ENCODE measurements around the gene CDK5RAP2. TPM values are rescaled to one million over a fixed set of nuclear protein-coding genes. Genes with fewer than 3 reads are reported as not detected.

Gene CDK5RAP2
- total RNA-seq, 1 experiment from 2014 or later, result 48.4 TPM

DNA sequence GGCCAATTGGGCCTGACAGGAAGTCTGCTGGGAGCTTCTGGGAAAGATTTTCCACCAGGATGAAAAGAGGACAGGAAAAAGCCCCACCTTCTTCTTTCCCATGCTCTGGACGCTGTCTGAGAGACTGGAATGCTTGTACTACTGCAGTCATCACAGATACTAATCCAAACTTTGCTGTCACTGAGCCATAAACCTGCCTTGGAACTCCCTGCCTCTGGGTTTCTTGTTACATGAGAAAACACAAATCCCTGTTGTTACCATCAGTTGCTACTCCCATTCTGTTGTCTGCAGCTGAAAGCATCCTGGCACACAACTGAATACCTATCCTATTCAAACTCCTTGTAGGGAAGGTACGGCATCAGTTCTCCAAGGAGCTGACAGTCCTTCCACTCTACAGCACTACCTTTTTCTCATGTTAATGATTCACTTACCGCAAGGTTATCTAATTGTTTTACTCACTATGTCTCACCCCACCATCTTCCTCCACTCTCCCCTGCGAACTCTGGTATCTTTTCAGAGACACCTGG is 167.5 kb downstream of the CDK5RAP2 start:
- H3K79me2 ChIP-seq (ENCODE audit: low read length), result no peaks in the 10 kb centered on the region; the same call in 1 of the 2 replicates
- no peak for DNase-seq
- H2AFZ ChIP-seq (ENCODE audit: low read length), result no peak overlapping the region
- no peak overlapping the region for H3K27ac ChIP-seq (ENCODE audit: low read length)
- no peak overlapping the region for H3K9ac ChIP-seq (ENCODE audit: low read length)
- no peak overlapping the region for H3K4me2 ChIP-seq (ENCODE audit: low read depth, low read length, poor library complexity, severe bottlenecking)
- no peaks in the 10 kb centered on the region for H3K4me1 ChIP-seq (ENCODE audit: low read length)
- no peaks in the 10 kb centered on the region for H3K9me3 ChIP-seq (ENCODE audit: low read length)
- no peaks in the 10 kb centered on the region for H3K27me3 ChIP-seq (ENCODE audit: low read length)
- H3K9me2 ChIP-seq (replicated peaks; ENCODE audit: insufficient read depth, low read length), result no peaks in the 10 kb centered on the region
- no peak overlapping the region for H3K4me3 ChIP-seq (ENCODE audit: low read length)
- H3K36me3 ChIP-seq (ENCODE audit: insufficient read depth, low read length), result peaks cover 8% of the 10 kb centered on the region; the same call in 1 of the 2 replicates
- no peaks in the 10 kb centered on the region for H4K20me1 ChIP-seq (ENCODE audit: insufficient read depth, low read depth, low read length)

GRCh38 chr9:120411862-120412424 is 168.0 kb downstream of the CDK5RAP2 start:
- Histone ChIP-seq H4K20me1 (ENCODE audit: insufficient read depth, low read depth, low read length) (no peaks in the 10 kb centered on the region), H3K36me3 (ENCODE audit: insufficient read depth, low read length) (peaks cover 8% of the 10 kb centered on the region; the same call in 1 of the 2 replicates), H3K9me2 (replicated peaks; ENCODE audit: insufficient read depth, low read length) (no peaks in the 10 kb centered on the region), H2AFZ (ENCODE audit: low read length) (no peak overlapping the region), H3K9me3 (ENCODE audit: low read length) (no peaks in the 10 kb centered on the region), H3K4me2 (ENCODE audit: low read depth, low read length, poor library complexity, severe bottlenecking) (no peak overlapping the region), H3K27me3 (ENCODE audit: low read length) (no peaks in the 10 kb centered on the region), H3K4me1 (ENCODE audit: low read length) (no peaks in the 10 kb centered on the region), H3K9ac (ENCODE audit: low read length) (no peak overlapping the region), H3K27ac (ENCODE audit: low read length) (no peak overlapping the region), H3K4me3 (ENCODE audit: low read length) (no peak overlapping the region), H3K79me2 (ENCODE audit: low read length) (no peaks in the 10 kb centered on the region; the same call in 1 of the 2 replicates)
- DNase-seq, result no peak

- H3K9me2 ChIP-seq (replicated peaks; ENCODE audit: insufficient read depth, low read length), result no peaks in the 10 kb centered on the region
- H3K27me3 ChIP-seq (ENCODE audit: low read length), result no peaks in the 10 kb centered on the region
- no peak for DNase-seq
- H3K4me1 ChIP-seq (ENCODE audit: low read length), result no peaks in the 10 kb centered on the region
- H3K9me3 ChIP-seq (ENCODE audit: low read length), result no peaks in the 10 kb centered on the region
- no peak overlapping the region for H2AFZ ChIP-seq (ENCODE audit: low read length)
- H3K36me3 ChIP-seq (ENCODE audit: insufficient read depth, low read length), result peaks cover 8% of the 10 kb centered on the region; the same call in 1 of the 2 replicates
- H3K27ac ChIP-seq (ENCODE audit: low read length), result no peak overlapping the region
- no peak overlapping the region for H3K4me2 ChIP-seq (ENCODE audit: low read depth, low read length, poor library complexity, severe bottlenecking)
- no peaks in the 10 kb centered on the region; the same call in 1 of the 2 replicates for H3K79me2 ChIP-seq (ENCODE audit: low read length)
- H4K20me1 ChIP-seq (ENCODE audit: insufficient read depth, low read depth, low read length), result no peaks in the 10 kb centered on the region
- H3K4me3 ChIP-seq (ENCODE audit: low read length), result no peak overlapping the region
- H3K9ac ChIP-seq (ENCODE audit: low read length), result no peak overlapping the region
These were observed 169.0 kb downstream of the CDK5RAP2 start for GRCh38 chr9:120410925-120411501.

DNA sequence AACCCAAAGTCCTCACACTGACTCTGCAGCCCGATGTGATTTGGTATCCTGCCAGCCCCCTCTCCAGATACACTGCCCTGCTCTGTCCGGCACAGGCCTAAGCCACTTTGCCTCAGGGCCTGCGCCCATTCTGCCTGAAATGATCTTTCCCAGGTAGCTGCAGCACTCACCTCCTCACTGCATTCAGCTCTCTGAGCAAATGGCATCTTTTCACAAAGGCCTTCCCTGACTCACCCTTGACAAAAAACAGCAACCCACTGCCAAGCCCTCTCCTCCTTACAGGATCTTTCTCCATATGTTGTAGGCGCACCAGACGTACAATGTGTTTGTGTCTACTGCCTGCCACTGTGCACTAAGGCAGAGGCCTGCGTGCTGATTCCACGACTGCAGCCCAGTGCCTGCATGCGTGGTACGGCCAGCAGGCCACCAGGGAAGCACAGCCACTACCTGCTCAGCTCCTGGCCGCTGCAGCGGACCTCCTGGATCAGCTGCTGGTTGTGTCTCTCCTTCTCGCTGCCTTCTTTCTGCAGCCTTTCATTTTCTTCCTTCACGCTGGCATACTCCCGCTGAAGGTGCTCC is 171.2 kb downstream of the CDK5RAP2 start:
- no peak overlapping the region for H2AFZ ChIP-seq (ENCODE audit: low read length)
- no peaks in the 10 kb centered on the region for H3K9me3 ChIP-seq (ENCODE audit: low read length)
- H3K4me2 ChIP-seq (ENCODE audit: low read depth, low read length, poor library complexity, severe bottlenecking), result no peak overlapping the region
- DNase-seq, result no peak
- no peaks in the 10 kb centered on the region; the same call in 1 of the 2 replicates for H3K79me2 ChIP-seq (ENCODE audit: low read length)
- H3K36me3 ChIP-seq (ENCODE audit: insufficient read depth, low read length), result peaks cover 8% of the 10 kb centered on the region; the same call in 1 of the 2 replicates
- H3K27me3 ChIP-seq (ENCODE audit: low read length), result no peaks in the 10 kb centered on the region
- H3K9me2 ChIP-seq (replicated peaks; ENCODE audit: insufficient read depth, low read length), result no peaks in the 10 kb centered on the region
- H3K9ac ChIP-seq (ENCODE audit: low read length), result no peak overlapping the region
- no peaks in the 10 kb centered on the region for H4K20me1 ChIP-seq (ENCODE audit: insufficient read depth, low read depth, low read length)
- no peak overlapping the region for H3K27ac ChIP-seq (ENCODE audit: low read length)
- H3K4me3 ChIP-seq (ENCODE audit: low read length), result no peak overlapping the region
- H3K4me1 ChIP-seq (ENCODE audit: low read length), result no peaks in the 10 kb centered on the region

DNA sequence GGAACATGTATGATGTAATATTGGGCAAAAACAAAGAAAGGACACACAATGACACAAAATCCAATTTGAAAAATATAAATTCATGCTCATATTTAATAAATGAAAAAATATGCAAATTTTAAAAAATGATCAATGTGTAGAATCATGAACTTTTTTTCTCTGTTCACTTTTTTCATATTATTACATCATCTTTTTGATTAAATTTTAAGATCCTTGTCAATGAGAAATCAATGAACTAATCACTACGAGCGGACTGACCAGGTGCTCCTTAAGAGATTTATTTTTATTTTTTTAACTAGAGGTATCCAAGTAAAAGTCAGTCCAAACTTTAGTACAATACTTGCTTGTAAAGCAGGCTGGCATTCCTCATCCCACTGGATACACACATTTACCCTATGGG is 174.1 kb downstream of the CDK5RAP2 start:
- H3K4me2 ChIP-seq (ENCODE audit: low read depth, low read length, poor library complexity, severe bottlenecking), result no peak overlapping the region
- DNase-seq, result no peak
- no peaks in the 10 kb centered on the region for H3K9me2 ChIP-seq (replicated peaks; ENCODE audit: insufficient read depth, low read length)
- H3K36me3 ChIP-seq (ENCODE audit: insufficient read depth, low read length), result peaks cover 4% of the 10 kb centered on the region; the same call in 1 of the 2 replicates
- no peaks in the 10 kb centered on the region for H3K9me3 ChIP-seq (ENCODE audit: low read length)
- no peak overlapping the region for H2AFZ ChIP-seq (ENCODE audit: low read length)
- no peaks in the 10 kb centered on the region for H3K27me3 ChIP-seq (ENCODE audit: low read length)
- H3K9ac ChIP-seq (ENCODE audit: low read length), result no peak overlapping the region
- no peaks in the 10 kb centered on the region for H4K20me1 ChIP-seq (ENCODE audit: insufficient read depth, low read depth, low read length)
- no peak overlapping the region for H3K27ac ChIP-seq (ENCODE audit: low read length)
- H3K79me2 ChIP-seq (ENCODE audit: low read length), result no peaks in the 10 kb centered on the region
- H3K4me3 ChIP-seq (ENCODE audit: low read length), result no peak overlapping the region
- no peaks in the 10 kb centered on the region for H3K4me1 ChIP-seq (ENCODE audit: low read length)

GRCh38 chr9:120405134-120405533 is 174.8 kb downstream of the CDK5RAP2 start:
- Histone ChIP-seq H3K4me3 (ENCODE audit: low read length) (no peak overlapping the region), H3K9me3 (ENCODE audit: low read length) (no peaks in the 10 kb centered on the region), H4K20me1 (ENCODE audit: insufficient read depth, low read depth, low read length) (no peaks in the 10 kb centered on the region), H3K4me2 (ENCODE audit: low read depth, low read length, poor library complexity, severe bottlenecking) (no peak overlapping the region), H2AFZ (ENCODE audit: low read length) (no peak overlapping the region), H3K9me2 (replicated peaks; ENCODE audit: insufficient read depth, low read length) (no peaks in the 10 kb centered on the region), H3K27me3 (ENCODE audit: low read length) (no peaks in the 10 kb centered on the region), H3K79me2 (ENCODE audit: low read length) (no peaks in the 10 kb centered on the region), H3K9ac (ENCODE audit: low read length) (no peak overlapping the region), H3K36me3 (ENCODE audit: insufficient read depth, low read length) (peaks cover 11% of the 10 kb centered on the region; the same call in 1 of the 2 replicates), H3K4me1 (ENCODE audit: low read length) (no peaks in the 10 kb centered on the region), H3K27ac (ENCODE audit: low read length) (no peak overlapping the region)
- no peak for DNase-seq

GRCh38 chr9:120403543-120403856 is 176.5 kb downstream of the CDK5RAP2 start:
- Histone ChIP-seq H3K36me3 (ENCODE audit: insufficient read depth, low read length) (peaks cover 17% of the 10 kb centered on the region; the same call in 1 of the 2 replicates), H3K4me1 (ENCODE audit: low read length) (no peaks in the 10 kb centered on the region)

DNA sequence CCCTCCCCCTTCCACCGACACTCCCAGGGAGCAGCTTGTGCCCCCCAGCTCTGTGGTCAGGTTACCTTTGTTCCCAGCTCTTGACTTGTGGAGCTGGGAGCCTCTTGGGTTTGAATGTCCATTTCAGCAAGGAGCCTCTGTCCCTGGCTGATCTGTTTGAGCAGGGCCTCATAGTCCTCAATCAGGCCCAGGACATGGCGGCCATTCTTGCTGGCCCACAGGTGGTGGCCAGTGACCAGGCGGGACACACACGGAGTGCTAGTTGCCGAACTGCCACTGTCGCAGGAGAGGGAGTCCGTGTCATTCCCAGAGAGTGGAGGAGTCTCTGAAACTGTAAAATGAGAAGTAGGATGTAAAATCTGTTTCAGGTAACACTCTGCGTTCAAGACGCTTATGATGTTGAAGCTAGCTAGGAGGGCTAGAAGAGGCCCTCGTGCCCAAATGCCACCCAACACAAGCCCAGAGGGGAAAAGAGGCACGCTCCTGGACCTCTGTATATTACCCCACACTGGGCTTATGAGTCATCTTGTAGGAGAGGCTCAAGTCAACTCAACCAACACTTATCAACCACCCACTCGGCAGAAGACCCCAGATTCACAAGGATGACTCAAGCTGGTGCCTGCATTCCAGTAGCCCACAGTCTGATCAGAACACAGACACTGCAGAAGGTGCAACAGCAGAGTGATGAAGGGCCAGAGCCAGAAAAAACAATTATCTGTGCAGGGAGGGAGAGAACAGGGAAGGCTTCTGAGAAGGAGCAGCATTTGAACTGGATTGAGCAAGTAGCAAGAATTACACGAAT is 177.0 kb downstream of the CDK5RAP2 start:
- Histone ChIP-seq H3K27me3 (ENCODE audit: low read length) (no peaks in the 10 kb centered on the region), H3K9ac (ENCODE audit: low read length) (no peak overlapping the region), H3K9me3 (ENCODE audit: low read length) (no peaks in the 10 kb centered on the region), H3K4me2 (ENCODE audit: low read depth, low read length, poor library complexity, severe bottlenecking) (no peak overlapping the region), H3K4me1 (ENCODE audit: low read length) (no peaks in the 10 kb centered on the region), H3K9me2 (replicated peaks; ENCODE audit: insufficient read depth, low read length) (no peaks in the 10 kb centered on the region), H4K20me1 (ENCODE audit: insufficient read depth, low read depth, low read length) (no peaks in the 10 kb centered on the region), H3K4me3 (ENCODE audit: low read length) (no peak overlapping the region), H3K27ac (ENCODE audit: low read length) (no peak overlapping the region), H2AFZ (ENCODE audit: low read length) (no peak overlapping the region), H3K79me2 (ENCODE audit: low read length) (no peaks in the 10 kb centered on the region), H3K36me3 (ENCODE audit: insufficient read depth, low read length) (peaks cover 20% of the 10 kb centered on the region; the same call in 1 of the 2 replicates)
- DNase-seq, result no peak

More at GRCh38 chr9:120403543-120403856, 176.5 kb downstream of the CDK5RAP2 start:
- no peak for DNase-seq
- Histone ChIP-seq H3K4me3 (ENCODE audit: low read length) (no peak overlapping the region), H3K9me2 (replicated peaks; ENCODE audit: insufficient read depth, low read length) (no peaks in the 10 kb centered on the region), H3K27ac (ENCODE audit: low read length) (no peak overlapping the region), H3K9me3 (ENCODE audit: low read length) (no peaks in the 10 kb centered on the region), H3K79me2 (ENCODE audit: low read length) (no peaks in the 10 kb centered on the region), H3K9ac (ENCODE audit: low read length) (no peak overlapping the region), H3K27me3 (ENCODE audit: low read length) (no peaks in the 10 kb centered on the region), H3K4me2 (ENCODE audit: low read depth, low read length, poor library complexity, severe bottlenecking) (no peak overlapping the region), H2AFZ (ENCODE audit: low read length) (no peak overlapping the region), H4K20me1 (ENCODE audit: insufficient read depth, low read depth, low read length) (no peaks in the 10 kb centered on the region)
